NCI-H1092 treated with DMSO at 0.1 percent for 48 hours (cell line): ENCODE data around the gene ANXA5.
A peak's percentile ranks its signal among the peaks of the same experiment; 100 is the strongest.

Experiments used
- DNase-seq: peaks from one replicate; lab custom pipeline; 2025; lab: John Stamatoyannopoulos, UW

The ANXA5 gene

DNA sequence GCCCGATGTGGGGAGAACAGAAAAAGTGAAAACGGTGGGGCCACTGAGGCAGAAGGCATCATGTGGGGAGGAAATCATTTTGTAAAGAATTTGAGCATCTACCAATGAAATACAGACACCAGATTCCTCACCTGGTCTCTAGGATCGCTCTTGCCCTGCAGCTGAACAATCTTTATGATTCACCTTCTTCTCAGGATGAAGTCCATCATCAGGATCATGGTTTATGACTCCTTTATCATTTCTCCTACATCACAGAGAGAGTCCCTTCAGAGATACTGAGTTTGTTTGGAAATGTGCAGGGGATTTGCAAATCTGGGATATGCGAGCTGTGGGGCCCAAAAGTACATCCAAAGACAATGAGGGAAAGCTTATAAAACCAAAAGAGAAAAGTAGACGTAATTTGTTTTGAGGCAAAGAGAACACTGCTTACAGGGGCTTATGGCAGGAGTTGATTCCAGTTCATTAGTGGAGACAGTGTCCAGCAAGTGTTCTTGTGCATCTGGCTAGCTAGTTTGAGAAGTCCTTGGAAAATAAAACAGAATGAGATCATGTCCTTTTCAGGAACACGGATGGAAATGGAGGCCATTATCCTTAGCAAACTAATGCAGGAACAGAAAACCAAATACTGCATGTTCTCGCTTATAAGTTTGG, 15.3 kb upstream of the ANXA5 start:
- DNase-seq: no peak

DNA sequence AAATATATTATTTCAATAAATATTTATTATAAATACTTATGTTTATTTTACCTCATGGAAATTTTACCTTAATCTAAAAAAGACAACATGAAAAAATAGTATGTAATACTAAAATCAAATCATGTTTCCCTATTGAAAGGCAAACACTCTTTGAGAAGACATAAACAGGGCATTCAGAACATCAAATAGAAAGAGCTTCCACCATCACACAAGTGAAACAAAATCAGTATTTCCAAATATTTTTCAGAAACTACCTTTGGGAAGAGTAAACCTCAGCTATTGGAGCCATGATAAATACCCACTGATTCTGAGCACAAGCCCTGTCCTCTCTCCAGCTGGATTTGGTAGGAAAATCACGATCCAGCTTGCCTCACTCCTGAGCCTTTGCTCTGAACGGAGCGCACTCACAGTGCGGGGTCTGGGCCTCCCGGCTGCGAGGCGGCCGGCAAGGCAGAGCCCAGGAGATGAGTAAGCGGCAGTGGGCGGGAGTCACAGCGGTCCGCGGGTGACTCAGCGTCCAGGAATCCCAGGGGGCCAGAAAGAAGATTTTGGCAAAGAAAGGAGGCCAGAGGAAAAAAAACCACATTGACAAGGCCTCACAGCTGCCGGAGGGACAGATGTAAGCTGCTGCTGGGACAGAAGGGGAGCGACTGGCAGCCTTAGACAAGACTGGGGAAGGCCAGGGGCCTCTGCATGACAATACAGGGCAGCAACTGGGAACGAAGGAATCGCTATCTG, 14.7 kb upstream of the ANXA5 start:
- DNase-seq: no peak

DNA sequence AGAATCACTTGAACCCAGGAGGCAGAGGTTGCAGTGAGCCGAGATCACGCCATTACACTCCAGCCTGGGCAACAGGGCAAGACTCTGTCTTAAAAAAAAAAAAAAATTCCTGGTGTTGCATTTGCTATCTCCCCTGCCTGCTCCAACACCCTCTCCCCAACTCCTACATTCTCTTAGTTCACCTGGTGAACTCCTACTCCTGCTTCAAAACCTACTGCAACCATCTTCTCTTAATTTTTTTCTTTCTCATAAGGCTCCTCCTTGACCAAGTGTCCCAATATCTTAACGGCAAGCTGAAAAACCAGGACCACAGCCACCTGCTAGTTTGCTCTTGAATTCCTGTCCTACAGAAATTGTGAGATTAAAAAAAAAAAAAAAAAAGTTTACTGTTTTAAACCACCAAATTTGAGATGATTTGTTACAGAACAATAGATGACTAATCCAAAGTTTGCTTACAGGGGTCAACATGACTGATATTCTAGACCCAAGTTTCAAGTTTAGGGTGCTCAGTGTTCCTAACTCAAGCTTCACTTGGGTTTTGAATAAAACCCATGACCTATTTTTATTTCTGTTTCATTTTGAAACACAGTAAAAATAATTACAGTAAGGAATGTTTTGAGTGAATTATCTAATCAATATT, 13.1 kb upstream of the ANXA5 start:
- no peak for DNase-seq

DNA sequence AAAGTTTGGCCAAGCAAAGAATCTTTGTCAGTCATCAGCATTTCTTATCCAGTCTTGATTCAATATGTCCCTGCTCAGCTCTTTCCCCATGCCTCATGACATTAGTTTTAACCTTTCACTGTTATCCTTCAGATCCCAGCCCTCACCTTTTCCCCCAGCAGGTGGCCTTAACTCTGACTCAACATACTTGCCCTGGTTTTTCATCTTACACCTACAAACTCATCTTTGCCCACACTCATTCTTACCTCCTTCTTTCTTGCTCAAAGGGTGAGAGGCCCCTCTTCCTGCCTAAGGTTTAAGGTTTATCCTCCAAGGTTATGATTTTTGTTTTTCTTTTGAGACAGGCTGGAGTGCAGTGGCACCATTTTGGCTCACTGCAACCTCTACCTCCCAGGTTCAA, 10.6 kb upstream of the ANXA5 start:
- DNase-seq: no peak

DNA sequence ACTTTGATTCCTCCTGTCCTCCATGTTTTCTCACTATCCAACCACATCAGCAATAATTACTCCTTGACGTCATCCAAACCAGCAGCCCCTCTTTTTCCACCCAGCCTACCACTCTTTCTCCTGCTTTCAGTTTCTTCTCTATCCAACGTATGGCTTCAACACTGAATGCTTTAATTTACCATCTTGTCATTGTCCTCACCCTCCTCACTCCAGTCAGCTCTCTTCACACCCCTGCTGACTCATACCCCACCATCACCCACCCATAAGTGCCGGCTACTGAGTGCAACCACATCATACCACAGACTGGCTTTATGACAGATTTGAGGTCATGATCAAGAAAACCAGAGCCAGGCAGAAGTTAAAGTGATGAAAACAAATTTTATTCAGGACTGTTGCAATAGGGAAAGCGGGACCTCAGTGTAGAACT, 9.8 kb upstream of the ANXA5 start:
- DNase-seq: no peak

DNA sequence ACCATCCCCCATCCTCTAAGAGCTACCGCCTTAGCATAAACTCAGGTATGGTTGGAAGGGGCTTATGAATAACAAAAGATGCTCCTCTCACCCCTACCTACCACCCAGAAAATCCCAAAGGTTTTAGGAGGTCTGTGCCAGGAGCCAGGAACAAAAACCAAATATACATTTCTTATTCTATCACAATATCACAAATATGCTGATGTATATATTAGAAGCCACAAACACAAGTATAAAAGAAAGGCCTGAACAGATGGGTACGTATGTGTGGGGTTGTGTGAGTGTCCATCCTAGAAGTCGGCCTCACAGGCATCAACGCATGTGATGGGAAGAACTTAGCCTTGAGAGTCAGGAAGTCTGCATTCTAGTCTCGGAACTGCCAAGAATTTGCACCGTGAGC, 8.7 kb upstream of the ANXA5 start:
- DNase-seq: no peak

DNA sequence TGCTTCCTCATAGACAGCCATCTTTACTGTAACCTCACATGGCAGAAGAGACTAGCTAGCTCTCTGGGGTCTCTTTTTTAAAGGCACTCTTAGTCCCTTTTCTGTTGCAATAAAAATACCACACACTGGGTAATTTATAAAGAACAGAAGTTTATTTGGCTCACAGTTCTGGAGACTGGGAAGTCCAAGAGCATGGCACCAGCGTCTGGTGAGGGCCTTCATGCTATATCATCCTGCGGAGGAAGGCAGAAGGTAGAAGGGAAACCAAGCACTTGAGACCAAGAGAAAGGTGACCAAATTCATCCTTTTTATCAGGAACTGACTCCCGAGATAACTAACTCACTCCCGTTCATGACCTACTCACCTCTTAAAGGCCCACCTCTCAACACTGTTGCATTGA, 5.4 kb upstream of the ANXA5 start:
- no peak for DNase-seq

DNA sequence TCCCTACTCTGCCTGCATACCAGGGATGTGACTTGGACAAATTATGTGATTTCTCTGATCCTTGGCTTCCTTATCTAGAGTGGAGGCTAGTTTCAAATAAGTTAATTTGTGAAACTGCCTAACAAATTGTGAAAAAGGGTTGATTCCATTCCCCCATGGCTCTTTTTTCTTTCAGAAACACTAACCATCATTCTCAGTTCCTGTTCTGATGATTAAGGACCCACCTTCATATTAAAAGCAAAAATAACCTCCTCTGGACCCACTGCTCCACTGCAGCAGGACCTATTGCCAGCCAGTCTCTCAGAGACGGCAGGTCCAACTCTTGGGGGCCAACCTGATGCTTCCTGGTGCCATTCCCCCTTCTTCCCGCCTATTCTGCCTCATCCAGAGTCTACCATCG, 4.5 kb upstream of the ANXA5 start:
- no peak for DNase-seq

DNA sequence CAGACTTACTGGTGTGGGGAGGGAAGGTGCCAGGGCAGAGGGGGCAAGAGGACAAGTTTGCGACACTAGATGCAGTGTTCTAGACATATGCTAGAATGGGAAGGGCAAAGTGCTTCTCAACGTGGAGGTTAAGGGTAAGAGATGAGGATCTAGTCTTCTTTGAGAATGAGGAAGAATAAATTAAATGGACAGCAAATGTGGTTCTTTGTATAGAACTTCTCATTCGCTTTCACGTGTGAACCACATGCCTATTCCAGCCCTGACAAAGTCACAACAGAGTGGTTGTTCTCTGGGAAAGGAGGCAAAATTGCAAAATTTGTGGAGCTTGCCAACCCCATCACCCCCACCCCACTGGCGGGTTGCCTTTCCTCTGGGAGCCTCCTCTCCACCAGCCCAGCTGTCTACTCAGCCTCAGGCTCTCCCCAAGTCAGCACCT, 1.5 kb upstream of the ANXA5 start:
- DNase-seq: no peak

DNA sequence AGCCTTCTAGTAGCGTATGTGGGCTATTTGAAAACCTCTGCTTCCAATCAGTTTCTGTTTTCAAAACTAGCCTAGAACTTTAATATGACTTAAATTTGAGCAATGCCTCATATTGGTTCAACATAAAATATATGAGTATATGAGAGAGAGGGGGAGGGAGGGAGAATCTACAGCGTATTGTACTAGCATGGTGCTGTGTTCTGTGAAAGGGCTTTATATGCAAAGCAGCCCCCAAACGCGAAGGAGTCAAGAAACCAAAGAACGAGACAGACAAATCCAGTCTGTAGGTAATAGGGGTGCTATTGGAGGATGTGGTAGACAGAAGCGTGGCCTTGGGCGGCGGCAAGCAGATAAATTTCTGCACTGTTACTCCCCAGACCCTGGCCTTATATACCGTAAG, 784 bp upstream of the ANXA5 start:
- no peak for DNase-seq

DNA sequence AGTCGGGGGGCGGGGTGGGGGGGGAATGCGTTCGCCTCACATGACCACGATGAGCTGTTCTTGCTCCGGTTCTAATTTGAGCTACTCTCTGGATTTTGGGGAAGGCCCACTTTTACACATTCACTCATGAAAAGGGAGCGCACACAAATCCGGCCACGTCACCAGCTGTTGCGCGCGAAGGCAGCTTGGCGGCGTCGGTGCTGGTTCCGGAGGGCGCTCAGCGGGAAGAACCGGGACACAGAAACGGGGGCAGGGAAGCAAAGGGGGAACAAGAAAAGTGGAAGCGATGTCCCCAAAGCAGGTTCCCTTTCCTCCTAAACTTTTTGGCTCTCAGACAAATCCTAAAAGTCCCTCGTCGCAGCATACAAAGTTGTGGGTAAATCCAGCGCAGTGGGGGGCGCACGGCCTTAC, 605 bp downstream of the ANXA5 start:
- DNase-seq: peak; percentile 42

DNA sequence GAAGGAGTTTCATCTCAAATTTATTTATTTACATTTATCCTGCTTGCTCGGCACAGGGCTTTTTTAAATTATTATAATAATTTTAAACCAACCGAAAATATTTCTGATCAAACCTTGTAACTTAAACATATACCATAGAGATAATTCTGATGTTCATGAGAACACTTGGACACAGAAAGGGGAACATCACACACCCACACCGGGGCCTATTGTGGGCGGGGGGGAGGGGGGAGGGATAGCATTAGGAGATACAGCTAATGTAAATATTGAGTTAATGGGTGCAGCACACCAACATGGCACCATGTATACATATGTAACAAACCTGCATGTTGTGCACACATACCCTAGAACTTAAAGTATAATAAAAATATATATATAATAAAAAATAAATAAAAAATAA, 2.9 kb downstream of the ANXA5 start:
- no peak for DNase-seq

DNA sequence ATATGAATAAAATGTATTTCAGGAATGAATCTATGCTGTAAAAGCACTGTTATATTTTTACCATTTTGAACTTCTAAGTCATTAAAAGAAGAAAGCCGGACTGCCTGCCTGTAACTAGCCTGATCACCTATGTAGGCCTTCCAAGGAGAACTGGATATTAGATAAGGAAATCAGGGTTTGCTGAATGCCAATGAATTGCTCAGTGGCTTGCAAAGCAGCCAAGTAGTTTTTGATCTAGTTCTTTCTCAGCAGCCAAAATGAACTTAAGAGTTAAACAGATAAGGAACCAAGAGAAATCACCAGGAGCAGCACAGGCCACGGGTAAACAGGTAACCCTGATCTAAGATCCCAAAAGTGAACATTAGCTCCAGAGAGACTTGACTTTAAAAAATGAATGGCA, 3.3 kb downstream of the ANXA5 start:
- DNase-seq: no peak

DNA sequence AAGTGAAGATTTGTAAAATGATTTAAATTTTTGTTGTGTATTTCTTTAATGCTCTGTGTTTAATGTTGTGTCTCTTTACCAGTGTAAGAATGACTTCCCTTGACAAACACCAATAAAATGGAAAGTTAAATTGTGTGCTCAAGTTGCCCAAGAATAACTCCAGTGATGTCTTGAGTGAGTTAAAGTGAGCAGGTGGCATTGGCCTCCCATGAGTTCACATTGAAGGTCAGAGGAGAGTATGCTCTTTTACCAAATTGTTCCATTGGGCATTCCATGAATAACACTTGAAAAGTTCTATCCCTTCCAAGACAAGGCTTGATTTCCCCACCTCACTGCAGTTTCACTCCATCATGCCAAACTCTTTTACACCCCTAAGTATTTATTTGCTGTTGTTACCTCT, 4.5 kb downstream of the ANXA5 start:
- DNase-seq: no peak

DNA sequence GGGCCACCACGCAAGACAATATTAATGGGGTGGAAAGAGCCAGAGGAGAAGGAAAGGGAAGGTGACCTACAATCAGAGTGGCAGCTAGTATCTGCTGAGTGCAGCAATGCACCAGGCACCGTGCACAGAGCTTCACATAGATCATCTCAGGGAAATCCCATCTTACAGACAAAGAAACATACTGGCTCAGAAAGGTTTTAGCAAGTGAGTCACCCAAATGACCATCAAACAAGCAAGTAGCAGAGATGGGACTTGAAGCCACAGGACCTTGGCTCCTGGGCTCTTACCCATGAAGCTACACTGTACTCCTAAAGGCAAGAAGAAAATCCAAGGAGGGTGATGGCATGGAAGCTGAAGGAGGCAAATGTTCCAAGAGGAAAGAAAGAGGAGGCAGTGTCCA, 6.8 kb downstream of the ANXA5 start:
- DNase-seq: no peak

DNA sequence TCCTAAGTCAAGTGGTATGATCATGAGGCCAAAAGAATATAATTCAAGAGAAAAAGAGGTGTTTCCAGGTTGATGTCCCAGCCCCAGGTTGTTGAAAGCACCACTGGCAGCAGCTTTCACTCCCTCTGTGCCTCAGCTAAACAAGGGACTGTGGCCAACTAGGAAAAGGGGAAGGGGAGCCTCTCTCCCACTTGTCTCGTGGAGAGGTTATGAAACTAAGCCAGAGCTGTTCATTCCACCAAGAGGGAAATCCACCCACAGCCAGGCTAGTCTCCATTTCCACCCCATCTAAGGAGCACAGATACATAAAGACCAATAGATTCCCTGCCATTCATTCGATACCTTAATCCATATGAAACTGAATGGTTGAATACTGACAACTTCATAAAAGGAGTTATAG, 8.1 kb downstream of the ANXA5 start:
- DNase-seq: no peak

DNA sequence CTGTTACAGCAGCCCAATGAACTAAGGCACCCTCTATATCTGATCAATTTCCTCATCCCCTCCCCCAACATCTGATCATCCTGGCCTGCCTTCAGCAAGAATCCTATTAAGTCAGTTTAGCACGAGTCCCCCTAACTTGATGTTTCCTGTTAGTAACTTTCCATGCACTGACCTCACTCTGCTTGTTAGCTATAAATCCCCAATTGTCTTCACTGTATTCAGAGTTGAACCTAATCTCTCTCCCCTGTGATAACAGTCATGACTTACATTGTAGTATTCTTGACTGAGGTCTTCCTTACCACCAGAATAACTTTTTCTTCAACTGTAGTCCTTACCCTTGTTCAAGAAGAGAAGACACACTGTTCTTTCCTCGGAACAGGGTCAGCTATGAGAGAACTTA, 8.5 kb downstream of the ANXA5 start:
- no peak for DNase-seq

DNA sequence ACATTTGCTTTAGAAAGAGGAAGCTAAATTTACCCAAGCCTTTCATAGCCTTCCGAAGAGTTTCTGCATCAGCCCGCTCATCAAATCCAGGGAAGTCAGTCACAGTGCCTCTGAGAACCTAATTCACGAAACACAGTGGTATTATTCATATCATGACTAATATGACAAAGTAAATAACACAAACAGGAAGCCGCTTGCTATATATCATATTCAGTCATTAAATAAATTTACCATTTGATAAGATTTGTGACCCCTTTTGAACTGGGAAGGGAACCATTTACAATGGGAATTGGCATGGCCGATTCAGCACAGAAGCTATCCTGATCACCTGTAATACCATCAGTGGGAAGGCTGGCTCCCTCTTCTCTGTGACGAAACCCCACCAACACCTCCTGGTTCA, 10.5 kb downstream of the ANXA5 start:
- DNase-seq: no peak

DNA sequence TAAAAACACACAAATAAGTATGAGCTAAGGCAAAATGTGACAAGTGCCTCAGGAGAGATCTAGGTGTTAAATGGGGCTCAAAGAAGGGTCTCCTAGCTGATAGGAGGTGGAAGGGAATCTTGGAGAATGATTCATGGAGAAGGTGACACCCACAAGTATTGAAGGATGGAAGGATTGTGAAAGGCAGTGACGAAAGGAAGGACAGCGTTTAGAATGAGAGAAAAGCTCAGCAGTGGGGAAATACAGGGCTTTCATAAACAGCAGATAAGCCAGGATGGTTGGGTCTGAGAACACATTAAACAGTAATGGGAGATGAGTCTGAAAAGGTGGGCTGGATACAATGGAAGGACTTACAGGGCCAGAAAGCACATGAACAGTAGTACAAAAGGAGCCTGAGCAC, 11.5 kb downstream of the ANXA5 start:
- DNase-seq: no peak

DNA sequence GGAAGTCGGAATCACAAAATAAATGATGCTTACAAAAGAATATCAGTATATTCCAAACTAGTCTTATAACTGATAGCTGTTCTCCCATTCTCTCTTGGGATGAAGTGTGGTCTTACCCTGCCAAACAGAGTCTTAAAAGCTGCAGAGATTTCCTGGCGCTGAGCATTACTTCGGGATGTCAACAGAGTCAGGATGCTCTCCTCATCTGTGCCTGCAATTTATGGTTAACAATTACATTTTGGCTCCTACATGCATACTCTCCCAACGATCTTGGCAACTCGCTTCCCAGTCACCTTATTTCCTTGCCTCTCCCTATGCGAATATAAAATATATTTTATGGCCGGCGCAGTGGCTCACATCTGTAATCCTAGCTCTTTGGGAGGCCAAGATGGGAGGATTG, 12.2 kb downstream of the ANXA5 start:
- DNase-seq: no peak

DNA sequence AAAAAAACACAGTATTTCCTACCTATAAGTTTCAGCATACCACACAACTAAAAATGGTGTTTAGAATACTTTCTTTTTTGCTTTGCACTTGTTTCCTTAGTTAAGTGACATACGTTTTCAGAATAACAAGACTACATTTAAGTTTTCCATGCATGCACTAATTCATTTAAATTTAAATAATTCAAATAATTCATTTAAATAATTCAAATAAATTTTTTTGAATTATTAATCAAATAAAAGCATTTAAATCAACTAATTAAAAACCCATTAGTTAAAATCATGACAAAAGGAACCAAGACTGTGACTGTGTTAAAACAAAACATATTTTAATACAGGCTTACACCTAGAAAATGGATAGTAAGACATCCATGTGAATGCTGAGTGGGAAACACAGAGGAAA, 12.8 kb downstream of the ANXA5 start:
- DNase-seq: no peak

DNA sequence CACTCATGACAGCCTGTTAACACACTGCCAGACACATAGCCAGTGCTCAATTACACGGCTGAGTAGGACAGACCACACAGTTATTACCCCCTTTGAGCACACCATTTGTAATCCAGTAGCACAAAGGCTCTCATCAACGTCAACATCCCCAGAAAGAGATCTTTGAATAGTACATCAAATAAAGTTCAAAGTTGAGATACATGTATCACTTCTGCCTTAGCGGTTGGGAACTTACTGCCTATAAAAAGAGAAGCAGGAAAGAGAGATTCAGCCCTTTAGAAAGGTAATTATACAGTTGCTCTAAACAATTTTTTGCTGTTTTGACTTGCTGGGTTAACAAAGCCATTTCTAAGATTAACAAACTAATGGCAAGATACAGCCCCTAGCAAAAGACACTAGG, 16.2 kb downstream of the ANXA5 start:
- no peak for DNase-seq

DNA sequence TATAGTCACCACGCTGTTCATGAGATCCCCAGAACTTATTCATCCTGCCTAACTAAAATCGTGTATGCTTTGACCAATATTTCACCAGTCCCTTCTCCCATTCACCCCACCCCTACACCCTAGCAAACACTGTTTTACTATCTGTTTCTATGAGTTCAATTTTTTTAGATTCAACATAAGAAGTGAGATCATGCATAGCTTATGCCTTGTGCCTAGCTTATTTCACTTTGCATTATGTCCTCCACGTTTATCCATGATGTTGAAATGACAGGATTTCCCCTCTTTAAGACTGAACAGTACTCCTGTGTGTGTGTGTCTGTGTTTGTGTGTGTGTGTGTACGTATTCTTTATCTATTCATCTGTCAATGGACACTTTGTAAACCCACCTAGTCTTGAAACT, 16.8 kb downstream of the ANXA5 start:
- no peak for DNase-seq

DNA sequence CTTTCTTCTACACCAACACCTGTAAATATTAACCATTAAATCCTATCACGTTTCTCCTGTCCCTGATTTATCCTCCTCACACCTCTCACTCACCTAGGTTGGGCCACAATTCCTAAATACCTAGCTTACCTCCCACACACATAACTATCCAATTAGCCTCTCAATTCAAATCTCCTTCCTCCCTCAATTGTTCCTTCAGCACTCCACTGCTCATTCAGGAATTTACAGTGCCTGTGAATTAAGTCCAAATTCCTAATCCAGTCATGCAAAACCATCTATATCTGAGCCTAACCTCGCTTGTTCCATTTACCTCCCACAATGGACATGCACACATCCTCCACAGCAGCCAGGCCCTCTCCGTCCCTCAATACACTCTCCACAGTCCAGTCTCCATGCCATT, 17.5 kb downstream of the ANXA5 start:
- no peak for DNase-seq
